ENCODE data around the gene ZSCAN20.

ZSCAN20 gene

GRCh38 chr1:33472269-33472980 is at the start of gene ZSCAN20:
Gene ZSCAN20, plus strand, starts transcription at chr1:33472645. Its CDS starts 6,644 bp downstream, at chr1:33479289.
- peak; percentile 89 for DNase-seq

- DNase-seq: no peak
Measured at GRCh38 chr1:33424205-33424604, 48.2 kb upstream of the ZSCAN20 start.

- no peak for DNase-seq
Measured at GRCh38 chr1:33424610-33425009, 47.8 kb upstream of the ZSCAN20 start.

GRCh38 chr1:33425900-33426299 is 46.5 kb upstream of the ZSCAN20 start:
- no peak for DNase-seq

- no peak for DNase-seq
Measured at GRCh38 chr1:33426916-33427315, 45.5 kb upstream of the ZSCAN20 start.

- DNase-seq: no peak
Measured at GRCh38 chr1:33428661-33429060, 43.8 kb upstream of the ZSCAN20 start.

- DNase-seq: no peak
Measured at GRCh38 chr1:33429332-33429731, 43.1 kb upstream of the ZSCAN20 start.

- DNase-seq: peak; percentile 2
Measured at GRCh38 chr1:33429856-33430691, 42.4 kb upstream of the ZSCAN20 start.

GRCh38 chr1:33430692-33431593 is 41.5 kb upstream of the ZSCAN20 start, which contains the start of gene PHC2:
Gene PHC2, minus strand, starts transcription at chr1:33431095. Its CDS starts 55,556 bp downstream, at chr1:33375539.
- DNase-seq: peak; percentile 96

- DNase-seq: no peak
Measured at GRCh38 chr1:33433509-33434362, 38.7 kb upstream of the ZSCAN20 start.

- DNase-seq: no peak
Measured at GRCh38 chr1:33434363-33434750, 38.1 kb upstream of the ZSCAN20 start.

GRCh38 chr1:33435096-33435820 is 37.2 kb upstream of the ZSCAN20 start:
- DNase-seq: no peak

- DNase-seq: no peak
Measured at GRCh38 chr1:33436557-33437285, 35.7 kb upstream of the ZSCAN20 start.

GRCh38 chr1:33438364-33439160 is 33.9 kb upstream of the ZSCAN20 start:
- no peak for DNase-seq

GRCh38 chr1:33439662-33440061 is 32.8 kb upstream of the ZSCAN20 start:
- no peak for DNase-seq

- DNase-seq: no peak
Measured at GRCh38 chr1:33441088-33441745, 31.2 kb upstream of the ZSCAN20 start.

GRCh38 chr1:33442141-33442540 is 30.3 kb upstream of the ZSCAN20 start:
- no peak for DNase-seq

- no peak for DNase-seq
Measured at GRCh38 chr1:33443080-33443704, 29.3 kb upstream of the ZSCAN20 start.

Data from stimulated activated naive CD4-positive, alpha-beta T cell treated with Interleukin-2 at 50 U/mL for 16 hours (primary cell).